Stomach (tissue), 9 donors: ENCODE results near the gene CYB5D1. TPM values are rescaled to one million over a fixed set of nuclear protein-coding genes. Genes with fewer than 3 reads are reported as not detected.

Experiments
- DNase-seq, 2 donors: peaks; one replicate each; pipeline versions ENCODE4 v3.0.0 to v3.0.0-alpha.2; 2013 to 2019
- H3K27ac ChIP-seq, 5 donors: fragments of 200-600 bp in 4 of 5; sonication (generic) in 4 of 5; one replicate each; pipeline ENCODE4 v1.5.1; 2013 to 2019; ENCODE audit warnings: mild to moderate bottlenecking in 1 of 5, moderate library complexity in 1 of 5
- H3K27me3 ChIP-seq, 3 donors: fragments of 200-600 bp; sonication (generic); one replicate each; pipeline ENCODE4 v1.5.1; 2017 to 2019; ENCODE audit warnings: mixed run types in 1 of 3
- H3K36me3 ChIP-seq, 4 donors: fragments of 200-600 bp; sonication (generic); 1 replicate in 3 of 4; 2 replicates in 1 of 4; pipeline ENCODE4 v1.5.1; 2016 to 2019
- H3K4me1 ChIP-seq, 4 donors: fragments of 200-600 bp; sonication (generic); one replicate each; pipeline ENCODE4 v1.5.1; 2016 to 2019
- H3K4me3 ChIP-seq, 4 donors: fragments of 200-600 bp; sonication (generic) in 3 of 4; one replicate each; pipeline ENCODE4 v1.5.1; 2016 to 2019; ENCODE audit warnings: mild to moderate bottlenecking in 1 of 4
- H3K9me3 ChIP-seq, 4 donors: fragments of 200-600 bp; sonication (generic); one replicate each; pipeline ENCODE4 v1.5.1; 2016 to 2019
- CTCF ChIP-seq, 7 experiments: fragments of 450-650 bp in 4 of 7; fragments of 200-600 bp in 3 of 7; sonication (generic) in 3 of 7; IDR thresholded peaks; one replicate each; pipeline ENCODE4 v1.5.1; 2016 to 2019; ENCODE audit warnings: antibody characterized with exemption in 7 of 7, control low read depth in 2 of 7, mild to moderate bottlenecking in 1 of 7
- EP300 ChIP-seq: sonication (generic); formaldehyde crosslinking; IDR thresholded peaks from one replicate; pipeline ENCODE4 v1.6.1; 2017; ENCODE audit warnings: antibody characterized with exemption
- POLR2A ChIP-seq, 4 donors: fragments of 450-650 bp; IDR thresholded peaks; one replicate each; pipeline ENCODE4 v1.6.1; 2016; ENCODE audit warnings: antibody characterized with exemption in 4 of 4, control low read depth in 2 of 4, mild to moderate bottlenecking in 1 of 4, moderate library complexity in 1 of 4
- POLR2AphosphoS5 ChIP-seq, 3 donors: sonication (generic); formaldehyde crosslinking; IDR thresholded peaks; one replicate each; pipeline ENCODE4 v1.6.1; 2016; ENCODE audit warnings: antibody characterized with exemption in 3 of 3
- WGBS, 5 donors: extraction: QIAGEN DNeasy Blood & Tissue Kit in 3 of 5; methylation state at CpG; one replicate each; pipeline versions ENCODE4 v1.1.5 to v1.1.7; 2013 to 2018; 5-methylcytosine and 5-hydroxymethylcytosine counted together
- intact Hi-C: fragments of 100-400 bp; cut with DNase I; formaldehyde crosslinking; loops from one replicate; pipeline ENCODE4 v1.15.1; 2023; ENCODE audit warnings: low total_unique reads
- polyA plus RNA-seq, 3 donors: library from polyadenylated mRNA; stranded (reverse); fragments of 200-250 nt; gene quantifications; one replicate each; pipeline ENCODE4 v1.2.3, GENCODE V29; 2013
- total RNA-seq, 5 donors: library from RNA; depleted of rRNA; stranded (reverse); fragments of >200 nt; gene quantifications; one replicate each; pipeline versions ENCODE4 v1.1.0 to v1.2.3, GENCODE V29; 2014 to 2016
- donor health status: healthy with polysubstance abuse.
- donor health status: Bipolar disorder and iron deficiency.
- donor health status: healthy.

The CYB5D1 gene
- total and polyA plus RNA-seq, 8 donors: 1.8 to 12.0 (median 4.9) TPM; not detected in 1

GRCh38 chr17:7844292-7845154 is 13.3 kb upstream of the CYB5D1 start:
- DNase-seq: peak; percentile 92 to 98
- Histone ChIP-seq H3K4me1 (peaks cover 24 to 50% (median 50%) of the 10 kb centered on the region in 4 donors), H3K27ac (peak overlapping the region; percentile 96 to 100 (median 99)), H3K36me3 (peaks cover 39 to 56% (median 53%) of the 10 kb centered on the region in 4 donors), H3K27me3 (no peaks in the 10 kb centered on the region), H3K4me3 (peak overlapping the region; percentile 66 to 78 (median 72)), H3K9me3 (no peaks in the 10 kb centered on the region)
- intact Hi-C loops: no loop called here
- 0 to 1% (median 0%) methylated on average over 54 to 71 of the region's 71 CpGs for WGBS, 5 donors
- no peak for TF ChIP-seq CTCF (IDR thresholded peaks at IDR 0.05)
- no peak for TF ChIP-seq EP300
- TF ChIP-seq POLR2AphosphoS5 (IDR thresholded peaks at IDR 0.05): peak; percentile 91 to 94 (median 92)
- peak in 2 of 4 donors; percentile 70 to 94 for TF ChIP-seq POLR2A (IDR thresholded peaks at IDR 0.05)

DNA sequence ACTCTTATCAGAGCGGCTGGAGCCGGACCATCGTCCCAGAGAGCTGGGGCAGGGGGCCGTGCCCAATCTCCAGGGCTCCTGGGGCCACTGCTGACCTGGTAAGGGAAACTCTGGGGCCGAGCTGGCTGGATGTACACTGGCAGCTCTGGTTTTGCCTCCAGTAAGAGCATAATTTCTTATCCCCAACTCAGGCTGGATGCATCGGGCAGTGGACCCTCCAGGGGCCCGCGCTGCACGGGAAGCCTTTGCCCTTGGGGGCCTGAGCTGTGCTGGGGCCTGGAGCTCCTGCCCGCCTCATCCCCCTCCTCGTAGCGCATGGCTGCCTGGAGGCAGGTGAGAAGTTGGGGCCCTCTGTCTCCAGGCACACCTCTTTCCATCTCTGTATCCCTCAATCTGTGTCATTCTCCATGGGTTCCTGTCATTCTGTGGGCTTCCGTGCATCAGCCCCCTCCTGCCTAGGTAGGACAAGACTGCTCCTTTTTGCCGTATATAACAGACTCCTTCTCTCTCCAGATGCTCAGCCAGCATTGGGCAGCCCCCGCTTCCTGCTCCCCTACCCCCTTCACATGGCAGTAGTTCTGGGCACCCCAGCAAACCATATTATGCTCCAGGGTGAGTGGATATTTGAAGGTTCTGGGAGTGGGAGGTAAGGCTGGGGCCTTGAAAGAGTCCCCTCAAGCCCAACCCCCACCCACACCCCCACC is 12.3 kb upstream of the CYB5D1 start:
- Histone ChIP-seq H3K9me3 (no peaks in the 10 kb centered on the region), H3K4me3 (peak overlapping the region; percentile 66 to 78 (median 72)), H3K36me3 (peaks cover 49 to 60% (median 57%) of the 10 kb centered on the region in 4 donors), H3K27ac (peak overlapping the region; percentile 79 to 100 (median 99)), H3K27me3 (no peaks in the 10 kb centered on the region), H3K4me1 (peaks cover 20 to 42% (median 41%) of the 10 kb centered on the region in 4 donors)
- TF ChIP-seq EP300: no peak
- TF ChIP-seq POLR2AphosphoS5 (IDR thresholded peaks at IDR 0.05): no peak
- no peak for TF ChIP-seq POLR2A (IDR thresholded peaks at IDR 0.05)
- no peak for TF ChIP-seq CTCF (IDR thresholded peaks at IDR 0.05)
- WGBS, 5 donors: 67 to 81% (median 74%) methylated on average over 15 of the region's 15 CpGs
- DNase-seq: peak in 1 of 2 donors; percentile 12
- intact Hi-C loops: no loop called here

DNA sequence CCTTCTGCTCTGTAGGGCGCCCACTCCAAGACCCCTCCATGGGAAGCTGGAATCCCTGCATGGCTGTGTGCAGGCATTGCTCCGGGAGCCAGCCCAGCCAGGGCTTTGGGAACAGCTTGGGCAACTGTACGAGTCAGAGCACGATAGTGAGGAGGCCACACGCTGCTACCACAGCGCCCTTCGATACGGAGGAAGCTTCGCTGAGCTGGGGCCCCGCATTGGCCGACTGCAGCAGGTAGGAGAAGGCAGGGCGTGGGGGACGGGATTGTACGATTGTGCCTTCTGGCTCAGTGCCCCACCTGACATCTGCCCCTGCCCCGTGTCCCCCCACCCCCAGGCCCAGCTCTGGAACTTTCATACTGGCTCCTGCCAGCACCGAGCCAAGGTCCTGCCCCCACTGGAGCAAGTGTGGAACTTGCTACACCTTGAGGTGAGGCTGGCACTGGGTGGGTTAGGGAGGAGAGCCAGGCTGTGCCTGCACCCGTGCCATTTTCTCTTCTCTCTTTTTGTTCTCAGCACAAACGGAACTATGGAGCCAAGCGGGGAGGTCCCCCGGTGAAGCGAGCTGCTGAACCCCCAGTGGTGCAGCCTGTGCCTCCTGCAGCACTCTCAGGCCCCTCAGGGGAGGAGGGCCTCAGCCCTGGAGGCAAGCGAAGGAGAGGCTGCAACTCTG is 11.6 kb upstream of the CYB5D1 start:
- peak in 1 of 2 donors; percentile 10 for DNase-seq
- Histone ChIP-seq H3K27me3 (no peaks in the 10 kb centered on the region), H3K36me3 (peaks cover 56 to 62% (median 61%) of the 10 kb centered on the region in 4 donors), H3K27ac (peak overlapping the region in 2 of 5 donors; percentile 99 to 100), H3K9me3 (no peaks in the 10 kb centered on the region), H3K4me1 (peaks cover 15 to 42% (median 38%) of the 10 kb centered on the region in 4 donors), H3K4me3 (peak overlapping the region in 2 of 4 donors; percentile 66 to 78)
- 78 to 89% (median 85%) methylated on average over 17 to 22 of the region's 22 CpGs for WGBS, 5 donors
- intact Hi-C loops: no loop called here
- TF ChIP-seq POLR2AphosphoS5 (IDR thresholded peaks at IDR 0.05) (no peak), POLR2A (IDR thresholded peaks at IDR 0.05) (no peak), EP300 (no peak), CTCF (IDR thresholded peaks at IDR 0.05) (no peak)
